ENCODE data around the gene CELA3B.
"Not testable (repeated sequence)": the region's sequence is repeated elsewhere in the genome, so short reads cannot be mapped to it uniquely, and the experiment has no call there.

Gene CELA3B

GRCh38 chr1:21976703-21977239 is at the start of gene CELA3B:
CELA3B (plus strand) TSS chr1:21977022; CDS start chr1:21977040, 18 bp downstream.
- not testable (repeated sequence) for DNase-seq (ENCODE audit: low spot score)

- DNase-seq (ENCODE audit: low spot score) = no peak
These were observed 49.1 kb upstream of the CELA3B start for GRCh38 chr1:21927533-21928237.

- no peak for DNase-seq (ENCODE audit: low spot score)
These were observed 46.7 kb upstream of the CELA3B start for GRCh38 chr1:21930080-21930571.

- no peak for DNase-seq (ENCODE audit: low spot score)
These were observed 46.1 kb upstream of the CELA3B start for GRCh38 chr1:21930629-21931170.

GRCh38 chr1:21931171-21932093 is 45.4 kb upstream of the CELA3B start:
- DNase-seq (ENCODE audit: low spot score) = peak; percentile 69

GRCh38 chr1:21932127-21932526 is 44.7 kb upstream of the CELA3B start:
- DNase-seq (ENCODE audit: low spot score) = no peak

GRCh38 chr1:21933397-21934248 is 43.2 kb upstream of the CELA3B start:
- no peak for DNase-seq (ENCODE audit: low spot score)

- no peak for DNase-seq (ENCODE audit: low spot score)
These were observed 41.4 kb upstream of the CELA3B start for GRCh38 chr1:21935393-21935804.

GRCh38 chr1:21935891-21936365 is 40.9 kb upstream of the CELA3B start:
- no peak for DNase-seq (ENCODE audit: low spot score)

GRCh38 chr1:21936366-21937031 is 40.3 kb upstream of the CELA3B start:
- no peak for DNase-seq (ENCODE audit: low spot score)

- DNase-seq (ENCODE audit: low spot score) = no peak
These were observed 39.8 kb upstream of the CELA3B start, which contains the start of gene HSPG2 for GRCh38 chr1:21937034-21937371. HSPG2 (minus strand) TSS chr1:21937310; CDS start chr1:21937217, 93 bp downstream.

GRCh38 chr1:21937372-21938121 is 39.3 kb upstream of the CELA3B start:
- peak; percentile 65 for DNase-seq (ENCODE audit: low spot score)

- no peak for DNase-seq (ENCODE audit: low spot score)
These were observed 37.9 kb upstream of the CELA3B start for GRCh38 chr1:21938732-21939538.

- peak; percentile 53 for DNase-seq (ENCODE audit: low spot score)
These were observed 37.0 kb upstream of the CELA3B start for GRCh38 chr1:21939650-21940374.

- no peak for DNase-seq (ENCODE audit: low spot score)
These were observed 36.3 kb upstream of the CELA3B start for GRCh38 chr1:21940492-21940891.

GRCh38 chr1:21941370-21941769 is 35.5 kb upstream of the CELA3B start:
- DNase-seq (ENCODE audit: low spot score) = no peak

- DNase-seq (ENCODE audit: low spot score) = no peak
These were observed 34.4 kb upstream of the CELA3B start for GRCh38 chr1:21942464-21942863.

GRCh38 chr1:21942959-21943640 is 33.7 kb upstream of the CELA3B start:
- not testable (repeated sequence) for DNase-seq (ENCODE audit: low spot score)
